ENCODE results near the gene SPRED1. TPM values are rescaled to one million over a fixed set of nuclear protein-coding genes. Genes with fewer than 3 reads are reported as not detected.

Gene SPRED1
- total RNA-seq, 1 donor from 2014 or later: 33.7 TPM

GRCh38 chr15:38398134-38398533, 145.5 kb downstream of the SPRED1 start:
- H3K27ac Mint-ChIP-seq (ENCODE audit: unreplicated experiment): peak overlapping the region; percentile 66
- TF ChIP-seq CTCF (IDR thresholded peaks at IDR 0.05): no peak
- H3K27me3 Mint-ChIP-seq (ENCODE audit: unreplicated experiment): no peaks in the 10 kb centered on the region
- peaks cover 25% of the 10 kb centered on the region for H3K4me1 Mint-ChIP-seq (ENCODE audit: unreplicated experiment)
- H3K9me3 Mint-ChIP-seq (ENCODE audit: unreplicated experiment): peaks cover 6% of the 10 kb centered on the region
- H3K4me3 Mint-ChIP-seq (ENCODE audit: unreplicated experiment): no peak overlapping the region
- no peak for DNase-seq (ENCODE audit: extremely low spot score, unreplicated experiment)
- H3K36me3 Mint-ChIP-seq (ENCODE audit: unreplicated experiment): no peaks in the 10 kb centered on the region

- DNase-seq (ENCODE audit: extremely low spot score, unreplicated experiment): no peak
- Mint-ChIP-seq H3K36me3 (ENCODE audit: unreplicated experiment) (no peaks in the 10 kb centered on the region), H3K27ac (ENCODE audit: unreplicated experiment) (no peak overlapping the region), H3K4me3 (ENCODE audit: unreplicated experiment) (no peak overlapping the region), H3K27me3 (ENCODE audit: unreplicated experiment) (no peaks in the 10 kb centered on the region), H3K9me3 (ENCODE audit: unreplicated experiment) (peaks cover 3% of the 10 kb centered on the region), H3K4me1 (ENCODE audit: unreplicated experiment) (peaks cover 25% of the 10 kb centered on the region)
- TF ChIP-seq CTCF (IDR thresholded peaks at IDR 0.05): no peak
Measured at GRCh38 chr15:38401106-38401505, 148.5 kb downstream of the SPRED1 start.

- DNase-seq (ENCODE audit: extremely low spot score, unreplicated experiment): no peak
- H3K4me3 Mint-ChIP-seq (ENCODE audit: unreplicated experiment): no peak overlapping the region
- no peaks in the 10 kb centered on the region for H3K36me3 Mint-ChIP-seq (ENCODE audit: unreplicated experiment)
- peaks cover 3% of the 10 kb centered on the region for H3K9me3 Mint-ChIP-seq (ENCODE audit: unreplicated experiment)
- no peak for TF ChIP-seq CTCF (IDR thresholded peaks at IDR 0.05)
- H3K27ac Mint-ChIP-seq (ENCODE audit: unreplicated experiment): no peak overlapping the region
- H3K4me1 Mint-ChIP-seq (ENCODE audit: unreplicated experiment): peaks cover 25% of the 10 kb centered on the region
- no peaks in the 10 kb centered on the region for H3K27me3 Mint-ChIP-seq (ENCODE audit: unreplicated experiment)
Measured at GRCh38 chr15:38401701-38402100, 149.1 kb downstream of the SPRED1 start.

- Mint-ChIP-seq H3K36me3 (ENCODE audit: unreplicated experiment) (no peaks in the 10 kb centered on the region), H3K4me3 (ENCODE audit: unreplicated experiment) (no peak overlapping the region), H3K4me1 (ENCODE audit: unreplicated experiment) (no peaks in the 10 kb centered on the region), H3K27ac (ENCODE audit: unreplicated experiment) (no peak overlapping the region), H3K9me3 (ENCODE audit: unreplicated experiment) (peaks cover 3% of the 10 kb centered on the region), H3K27me3 (ENCODE audit: unreplicated experiment) (peaks cover under 1% of the 10 kb centered on the region)
- TF ChIP-seq CTCF (IDR thresholded peaks at IDR 0.05): no peak
- DNase-seq (ENCODE audit: extremely low spot score, unreplicated experiment): no peak
Measured at GRCh38 chr15:38406436-38406835, 153.8 kb downstream of the SPRED1 start.

Other genes with a start within 250 kb of the SPRED1 start
- gene FAM98B, start 201.3 kb downstream of the SPRED1 start, total RNA-seq: 19.3 and 22.4 TPM in 2 replicates

All from osteocyte (in vitro differentiated cells).